KMS-11 (cell line): Measurements from ENCODE around the gene COL15A1.

Experiments
- H2AFZ ChIP-seq: fragments of 200-600 bp; sonication (generic); 2 replicates; pipeline ENCODE4 v1.6.1; 2016; ENCODE audit warnings: antibody characterized with exemption, mixed run types, low read depth
- H3K27ac ChIP-seq: fragments of 200-600 bp; sonication (generic); 2 replicates; pipeline ENCODE4 v1.6.1; 2016; ENCODE audit warnings: mild to moderate bottlenecking, mixed run types
- H3K27me3 ChIP-seq: fragments of 200-600 bp; sonication (generic); 2 replicates; pipeline ENCODE4 v1.6.1; 2017; ENCODE audit warnings: mild to moderate bottlenecking, low read depth, mixed run types, moderate library complexity; ENCODE audit not compliant: insufficient read depth
- H3K36me3 ChIP-seq: fragments of 200-600 bp; sonication (generic); 2 replicates; pipeline ENCODE4 v1.6.1; 2017; ENCODE audit warnings: mild to moderate bottlenecking, mixed run types; ENCODE audit not compliant: insufficient read depth
- H3K4me1 ChIP-seq: fragments of 200-600 bp; sonication (generic); 2 replicates; pipeline ENCODE4 v1.6.1; 2016; ENCODE audit warnings: mild to moderate bottlenecking, low read depth, mixed run types; ENCODE audit not compliant: poor library complexity, severe bottlenecking
- H3K4me2 ChIP-seq: fragments of 200-600 bp; sonication (generic); 2 replicates; pipeline ENCODE4 v1.7.0; 2016; ENCODE audit warnings: mild to moderate bottlenecking, mixed run types
- H3K4me3 ChIP-seq: fragments of 200-600 bp; sonication (generic); IDR thresholded peaks from 2 replicates; pipeline ENCODE4 v1.6.1; 2017; ENCODE audit warnings: low read depth, low read length, mixed read lengths; ENCODE audit not compliant: insufficient read depth
- H3K79me2 ChIP-seq: fragments of 200-600 bp; sonication (generic); 2 replicates; pipeline ENCODE4 v1.6.1; 2016; ENCODE audit warnings: low read depth, mixed run types; ENCODE audit not compliant: insufficient read depth
- H3K9ac ChIP-seq: fragments of 200-600 bp; sonication (generic); 2 replicates; pipeline ENCODE4 v1.6.1; 2016; ENCODE audit warnings: mild to moderate bottlenecking, mixed run types
- H4K20me1 ChIP-seq: fragments of 200-600 bp; sonication (generic); 2 replicates; pipeline ENCODE4 v1.6.1; 2016; ENCODE audit warnings: mild to moderate bottlenecking, mixed run types; ENCODE audit not compliant: insufficient read depth
- CTCF ChIP-seq: fragments of 200-600 bp; sonication (generic); conservative IDR thresholded peaks from 2 replicates; pipeline ENCODE4 v1.6.1; 2017; ENCODE audit warnings: low read depth, mild to moderate bottlenecking, antibody characterized with exemption, low read length, moderate library complexity, mixed read lengths

Gene COL15A1

GRCh38 chr9:99101271-99101670 is 157.6 kb downstream of the COL15A1 start:
- Histone ChIP-seq H3K79me2 (no peaks in the 10 kb centered on the region; the same call in 1 of the 2 replicates), H3K4me1 (peaks cover 15% of the 10 kb centered on the region), H3K9ac (no peak overlapping the region), H3K27me3 (no peaks in the 10 kb centered on the region), H3K4me3 (no peak overlapping the region), H4K20me1 (no peaks in the 10 kb centered on the region), H3K4me2 (no peak overlapping the region), H3K36me3 (no peaks in the 10 kb centered on the region), H3K27ac (no peak overlapping the region), H2AFZ (no peak overlapping the region)
- no peak for TF ChIP-seq CTCF

GRCh38 chr9:99101812-99102211 is 158.1 kb downstream of the COL15A1 start:
- H3K4me3 ChIP-seq = no peak overlapping the region
- no peaks in the 10 kb centered on the region for H3K36me3 ChIP-seq
- no peak overlapping the region for H3K9ac ChIP-seq
- H3K4me1 ChIP-seq = peaks cover 20% of the 10 kb centered on the region
- no peaks in the 10 kb centered on the region for H4K20me1 ChIP-seq
- no peaks in the 10 kb centered on the region for H3K27me3 ChIP-seq
- peaks cover 3% of the 10 kb centered on the region; the same call in 1 of the 2 replicates for H3K79me2 ChIP-seq
- H3K27ac ChIP-seq = no peak overlapping the region
- no peak for TF ChIP-seq CTCF
- no peak overlapping the region for H3K4me2 ChIP-seq
- H2AFZ ChIP-seq = no peak overlapping the region

- Histone ChIP-seq H3K9ac (no peak overlapping the region), H3K4me2 (no peak overlapping the region; the same call in 1 of the 2 replicates), H3K4me3 (no peak overlapping the region), H3K79me2 (peaks cover 18% of the 10 kb centered on the region; the same call in 1 of the 2 replicates), H3K4me1 (peaks cover 28% of the 10 kb centered on the region), H3K27me3 (no peaks in the 10 kb centered on the region), H4K20me1 (no peaks in the 10 kb centered on the region), H3K27ac (no peak overlapping the region), H3K36me3 (no peaks in the 10 kb centered on the region), H2AFZ (no peak overlapping the region)
- TF ChIP-seq CTCF = no peak
Measured at GRCh38 chr9:99103054-99103895, 159.6 kb downstream of the COL15A1 start.

GRCh38 chr9:99103901-99104458 is 160.3 kb downstream of the COL15A1 start:
- Histone ChIP-seq H4K20me1 (no peaks in the 10 kb centered on the region), H3K4me2 (peak overlapping the region; percentile 31), H2AFZ (peak overlapping the region; percentile 57; the same call in 1 of the 2 replicates), H3K4me1 (peaks cover 29% of the 10 kb centered on the region), H3K79me2 (peaks cover 25% of the 10 kb centered on the region; the same call in 1 of the 2 replicates), H3K36me3 (no peaks in the 10 kb centered on the region), H3K27ac (no peak overlapping the region), H3K9ac (no peak overlapping the region), H3K4me3 (no peak overlapping the region), H3K27me3 (no peaks in the 10 kb centered on the region)
- TF ChIP-seq CTCF = no peak
